Ovary (tissue), 3 donors: ENCODE data around the gene MAN1C1.

Experiments used
- EP300 ChIP-seq: sonication (generic); formaldehyde crosslinking; IDR thresholded peaks from one replicate; pipeline ENCODE4 v1.6.1; 2017; ENCODE audit warnings: antibody characterized with exemption
- POLR2A ChIP-seq: fragments of 450-650 bp; IDR thresholded peaks from one replicate; pipeline ENCODE4 v1.6.1; 2017; ENCODE audit warnings: antibody characterized with exemption, mild to moderate bottlenecking, moderate library complexity
- TF ChIP-seq, protein P1 (sequence below), 3 donors: fragments of 450-650 bp in 2 of 3; fragments of 200-600 bp in 1 of 3; IDR thresholded peaks; one replicate each; pipeline versions ENCODE4 v1.5.1 to v1.8.0; 2016 to 2022; ENCODE audit warnings: antibody characterized with exemption in 3 of 3, mild to moderate bottlenecking in 1 of 3
- donor health status: DM: no; HTN: no; CAD: no.

GRCh38 chr1:25664357-25665199, 48.0 kb downstream of the MAN1C1 start:
- TF ChIP-seq POLR2A (no peak), EP300 (no peak)
- TF ChIP-seq, protein P1, sequence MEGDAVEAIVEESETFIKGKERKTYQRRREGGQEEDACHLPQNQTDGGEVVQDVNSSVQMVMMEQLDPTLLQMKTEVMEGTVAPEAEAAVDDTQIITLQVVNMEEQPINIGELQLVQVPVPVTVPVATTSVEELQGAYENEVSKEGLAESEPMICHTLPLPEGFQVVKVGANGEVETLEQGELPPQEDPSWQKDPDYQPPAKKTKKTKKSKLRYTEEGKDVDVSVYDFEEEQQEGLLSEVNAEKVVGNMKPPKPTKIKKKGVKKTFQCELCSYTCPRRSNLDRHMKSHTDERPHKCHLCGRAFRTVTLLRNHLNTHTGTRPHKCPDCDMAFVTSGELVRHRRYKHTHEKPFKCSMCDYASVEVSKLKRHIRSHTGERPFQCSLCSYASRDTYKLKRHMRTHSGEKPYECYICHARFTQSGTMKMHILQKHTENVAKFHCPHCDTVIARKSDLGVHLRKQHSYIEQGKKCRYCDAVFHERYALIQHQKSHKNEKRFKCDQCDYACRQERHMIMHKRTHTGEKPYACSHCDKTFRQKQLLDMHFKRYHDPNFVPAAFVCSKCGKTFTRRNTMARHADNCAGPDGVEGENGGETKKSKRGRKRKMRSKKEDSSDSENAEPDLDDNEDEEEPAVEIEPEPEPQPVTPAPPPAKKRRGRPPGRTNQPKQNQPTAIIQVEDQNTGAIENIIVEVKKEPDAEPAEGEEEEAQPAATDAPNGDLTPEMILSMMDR (IDR thresholded peaks at IDR 0.05): no peak
